Heart left ventricle (tissue), 16 donors: ENCODE results near the gene CPE. TPM values are rescaled to one million over a fixed set of nuclear protein-coding genes. Genes with fewer than 3 reads are reported as not detected.

ENCODE experiments used
- ATAC-seq, 4 donors: fragments of 200-7000 bp; cut with Tn5 transposase; one replicate each; pipeline ENCODE4 v1.9.1; 2020 to 2022; ENCODE audit warnings: moderate library complexity in 4 of 4, mild to moderate bottlenecking in 3 of 4, moderate number of reproducible peaks in 1 of 4
- DNase-seq, 5 donors: peaks; one replicate each; pipeline ENCODE4 v3.0.0-alpha.2; 2020
- H3K27ac ChIP-seq, 12 donors: fragments of 200-600 bp; sonication (generic) in 4 of 12; one replicate each; pipeline versions ENCODE4 v1.5.0 to v1.8.0; 2016 to 2022; ENCODE audit warnings: mild to moderate bottlenecking in 2 of 12
- H3K27me3 ChIP-seq, 9 donors: fragments of 200-600 bp; sonication (generic) in 2 of 9; one replicate each; pipeline versions ENCODE4 v1.5.1 to v1.8.0; 2016 to 2022; ENCODE audit warnings: mild to moderate bottlenecking in 3 of 9
- H3K36me3 ChIP-seq, 9 donors: fragments of 200-600 bp; sonication (generic) in 2 of 9; one replicate each; pipeline versions ENCODE4 v1.5.0 to v1.8.0; 2018 to 2022; ENCODE audit warnings: mild to moderate bottlenecking in 2 of 9
- H3K4me1 ChIP-seq, 12 donors: fragments of 200-600 bp; sonication (generic) in 4 of 12; one replicate each; pipeline versions ENCODE4 v1.5.0 to v1.8.0; 2016 to 2022; ENCODE audit warnings: mild to moderate bottlenecking in 3 of 12
- H3K4me3 ChIP-seq, 12 donors: fragments of 200-600 bp; sonication (generic) in 4 of 12; one replicate each; pipeline versions ENCODE4 v1.5.0 to v1.8.0; 2017 to 2022; ENCODE audit warnings: mild to moderate bottlenecking in 9 of 12, moderate library complexity in 4 of 12
- H3K9me3 ChIP-seq, 12 donors: fragments of 200-600 bp; sonication (generic) in 4 of 12; one replicate each; pipeline versions ENCODE4 v1.5.0 to v1.8.0; 2016 to 2022; ENCODE audit warnings: mild to moderate bottlenecking in 1 of 12
- CTCF ChIP-seq, 12 donors: fragments of 200-600 bp; sonication (generic) in 4 of 12; IDR thresholded peaks; one replicate each; pipeline versions ENCODE4 v1.5.0 to v1.8.0; 2018 to 2022; ENCODE audit warnings: antibody characterized with exemption in 12 of 12, mild to moderate bottlenecking in 5 of 12
- POLR2A ChIP-seq, 2 donors: fragments of 450-650 bp; IDR thresholded peaks; one replicate each; pipeline ENCODE4 v1.6.1; 2017; ENCODE audit warnings: antibody characterized with exemption in 2 of 2, mild to moderate bottlenecking in 2 of 2, moderate library complexity in 2 of 2
- WGBS, 4 donors: extraction: QIAGEN DNeasy Blood & Tissue Kit in 2 of 4; methylation state at CpG; one replicate each; pipeline versions ENCODE4 v1.1.5 to v1.1.7; 2013 to 2018; 5-methylcytosine and 5-hydroxymethylcytosine counted together
- intact Hi-C, 10 donors: fragments of 100-400 bp; cut with DNase I; formaldehyde crosslinking; loops; one replicate each; pipeline versions ENCODE4 v1.11.1 to v1.14.2; 2022
- microRNA counts, 2 donors: library from miRNA; unstranded; fragments of <30 nt; microRNA quantifications; one replicate each; lab custom pipeline; 2016
- microRNA-seq, 4 donors: library from miRNA; unstranded; fragments of <30 nt; microRNA quantifications; one replicate each; pipeline versions ENCODE4 to v1.2.0, GENCODE V29; 2017 to 2020
- polyA plus RNA-seq, 2 donors: library from polyadenylated mRNA; stranded (reverse); fragments of 200-250 nt; gene quantifications; one replicate each; pipeline ENCODE4 v1.2.3, GENCODE V29; 2013
- total RNA-seq, 9 donors: library from RNA; depleted of rRNA in 2 of 9; stranded (reverse); fragments of >200 nt in 2 of 9; fragmentation: NEBNext Ultra II Directional in 3 of 9; extraction: Animal tissue kit (Norgen Biotek cat#: 25700) in 3 of 9; gene quantifications; one replicate each; pipeline versions ENCODE4 v1.1.0 to v1.2.4, GENCODE V29; 2016 to 2023
- donor health status: ischemic (EF 13 %, LVEDD 7.1; RV severe dilation, severe dysfunction).
- donor health status: healthy with polysubstance abuse.
- donor health status: DM: no; HTN: yes; CAD: no.
- donor health status: DM: no; HTN: no; CAD: no.
- donor health status: ischemic (EF 25% LVEDD 6.9; RV normal size, moderate dysfunction).
- donor health status: ischemic (EF 25% LVEDD 5.7; RV mildly dilated, moderate dysfunction).
- donor health status: healthy.
- donor health status: DM: yes; HTN: yes; CAD: no.
- donor health status: ischemic (EF 35%, LVEDD 5.7; RV mildly dilated, moderate dysfunction).
- donor health status: nonischemic (EF 11% LVEDD 7.7; RV severe dilation, severe dysfunction).
- donor health status: DM: yes; HTN: yes; CAD: no.
- donor health status: PGD.
- donor health status: ischemic (EF 29% LVEDD 5.4; RV normal size, mild dysfunction).
- donor health status: nonischemic (EF 23%, LVEDD 6.1; RV moderate dilation, normal function).

The CPE gene
- total and polyA plus RNA-seq, 11 donors, result 13.3 to 115 (median 28.4) TPM

DNA sequence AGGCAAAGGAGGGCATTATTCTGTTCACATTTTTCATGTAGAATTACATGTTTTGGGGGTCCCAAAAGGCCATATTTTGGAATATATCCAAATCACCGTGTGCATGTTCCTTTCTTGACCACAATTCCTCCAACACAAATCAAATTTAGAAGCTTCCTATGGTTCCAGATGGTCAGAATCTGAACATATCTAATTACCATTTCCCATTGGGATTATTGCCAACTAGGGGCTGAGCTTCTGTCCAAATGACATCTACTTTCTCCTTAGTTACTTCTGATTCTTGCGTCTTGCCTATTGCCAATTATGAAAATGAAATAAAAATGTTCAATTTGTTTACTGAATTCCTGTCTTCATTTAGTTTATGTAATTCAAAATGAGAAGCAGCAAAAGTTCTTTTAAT lies 163.7 kb downstream of the CPE start:
- no peak for TF ChIP-seq POLR2A (IDR thresholded peaks at IDR 0.05)
- TF ChIP-seq CTCF (IDR thresholded peaks at IDR 0.05), result no peak
- Histone ChIP-seq H3K4me3 (no peak overlapping the region), H3K4me1 (no peaks in the 10 kb centered on the region), H3K27me3 (no peaks in the 10 kb centered on the region), H3K27ac (no peak overlapping the region), H3K9me3 (no peaks in the 10 kb centered on the region), H3K36me3 (no peaks in the 10 kb centered on the region)
- no peak for ATAC-seq
- DNase-seq, result no peak
- intact Hi-C loops, result loop anchor here in 4 of 10 donors (10.0 kb wide), 3 partner anchors 152 to 332 kb away; partner anchors contain the start of gene TLL1 (in 1 of the 4)
- WGBS, 4 donors, result 37 to 62% (median 53%) methylated on average over 2 of the region's 2 CpGs

MicroRNAs encoded within 50 kb of the gene (microRNA counts, 767-probe panel; counts per million panel counts)
- microRNA hsa-miR-578 (lab: Ali Mortazavi, UCI), result 1,940 to 2,586 counts per million in 2 donors

Small RNAs within 50 kb of the gene (microRNA-seq; reads per million reads assigned to microRNA genes)
- 0 reads per million in 4 donors for gene MIR578

Other genes with a start within 250 kb of the CPE start
- 10 to 100 TPM in 6 of 9 donors, 1 to 10 TPM in 3; 7.2 to 18.6 (median 10.8) TPM for gene KLHL2, start 171.4 kb upstream of the CPE start, total RNA-seq
- 10 to 100 TPM in 1 of 2 donors, 1 to 10 TPM in 1; 4.0 to 15.5 TPM for gene KLHL2, start 171.4 kb upstream of the CPE start, polyA plus RNA-seq
- gene MSMO1, start 51.3 kb upstream of the CPE start, total RNA-seq, result 10 to 100 TPM in 7 of 9 donors, 1 to 10 TPM in 2; 7.1 to 16.9 (median 13.2) TPM
- gene MSMO1, start 51.3 kb upstream of the CPE start, polyA plus RNA-seq, result 10 to 100 TPM in 1 of 2 donors, 1 to 10 TPM in 1; 6.0 to 28.4 TPM